Panc1 (cell line): ENCODE measurements around the gene CDKAL1.

ENCODE experiments used
- CTCF ChIP-seq: fragments of 450-650 bp; IDR thresholded peaks from 2 replicates; pipeline ENCODE4 v1.5.1; 2017; ENCODE audit warnings: mild to moderate bottlenecking
- POLR2AphosphoS5 ChIP-seq: IDR thresholded peaks from 2 replicates; pipeline ENCODE4 v1.6.1; 2012; ENCODE audit warnings: mild to moderate bottlenecking, low read depth, low read length, moderate library complexity
- REST ChIP-seq, 2 experiments: IDR thresholded peaks; 2 replicates each; pipeline ENCODE4 v1.6.1; 2011 to 2012; ENCODE audit warnings: low read depth in 2 of 2, control low read depth in 1 of 2, low read length in 1 of 2, mild to moderate bottlenecking in 1 of 2, moderate library complexity in 1 of 2; ENCODE audit not compliant: insufficient read depth in 1 of 2

GRCh38 chr6:20835315-20836010 is 301.2 kb downstream of the CDKAL1 start:
- no peak for TF ChIP-seq CTCF
- no peak for TF ChIP-seq REST (IDR thresholded peaks at IDR 0.05; ENCODE audit: insufficient read depth in 1 of 2, low read depth in 2 of 2, low read length in 1 of 2)
- TF ChIP-seq POLR2AphosphoS5 = no peak
